HepG2 (cell line): ENCODE data around the gene HHIPL1. TPM values are rescaled to one million over a fixed set of nuclear protein-coding genes. Genes with fewer than 3 reads are reported as not detected.

Experiments used
- ARHGAP35 ChIP-seq: sonication (generic); formaldehyde crosslinking; IDR thresholded peaks from 2 replicates; pipeline ENCODE4 v1.9.0; 2022; ENCODE audit warnings: mild to moderate bottlenecking, inconsistent platforms, moderate library complexity, missing genetic modification reagents, borderline replicate concordance
- ETV6 ChIP-seq: sonication (generic); formaldehyde crosslinking; conservative IDR thresholded peaks from 2 replicates; pipeline ENCODE4 v1.4.0; 2020; ENCODE audit warnings: missing genetic modification reagents
- FLYWCH1 ChIP-seq: sonication (generic); formaldehyde crosslinking; IDR thresholded peaks from 2 replicates; pipeline ENCODE4 v1.8.1; 2023; ENCODE audit warnings: mild to moderate bottlenecking, missing genetic modification reagents
- GATAD2A ChIP-seq: IDR thresholded peaks from 2 replicates; pipeline ENCODE4 v1.6.1; 2016
- KLF12 ChIP-seq: sonication (generic); formaldehyde crosslinking; IDR thresholded peaks from 2 replicates; pipeline ENCODE4 v1.4.0; 2020; ENCODE audit warnings: missing genetic modification reagents, borderline replicate concordance
- MYPOP ChIP-seq: sonication (generic); formaldehyde crosslinking; IDR thresholded peaks from 2 replicates; pipeline ENCODE4 v1.8.1; 2023; ENCODE audit warnings: mild to moderate bottlenecking, moderate library complexity, missing genetic modification reagents
- ONECUT2 ChIP-seq: sonication (generic); formaldehyde crosslinking; IDR thresholded peaks from 2 replicates; pipeline ENCODE4 v1.4.0; 2020; ENCODE audit warnings: missing genetic modification reagents
- RXRB ChIP-seq: IDR thresholded peaks from 2 replicates; pipeline ENCODE4 v1.6.1; 2016; ENCODE audit warnings: borderline replicate concordance, missing genetic modification reagents, missing compliant biosample characterization
- SAP130 ChIP-seq: IDR thresholded peaks from 2 replicates; pipeline ENCODE4 v1.6.1; 2016; ENCODE audit warnings: low read depth
- SIN3B ChIP-seq: fragments of 150-350 bp; IDR thresholded peaks from 2 replicates; pipeline ENCODE4 v1.6.1; 2014; ENCODE audit warnings: low read length
- SNAPC2 ChIP-seq: sonication (generic); formaldehyde crosslinking; IDR thresholded peaks from 2 replicates; pipeline ENCODE4 v1.8.1; 2022; ENCODE audit warnings: mild to moderate bottlenecking, missing genetic modification reagents
- THAP11 ChIP-seq: IDR thresholded peaks from 2 replicates; pipeline ENCODE4 v1.6.1; 2016; ENCODE audit warnings: missing biosample characterization, missing genetic modification reagents
- ZNF232 ChIP-seq: sonication (generic); formaldehyde crosslinking; IDR thresholded peaks from 2 replicates; pipeline ENCODE4 v1.4.0; 2020; ENCODE audit warnings: missing genetic modification reagents, borderline replicate concordance
- ZNF441 ChIP-seq: sonication (generic); formaldehyde crosslinking; IDR thresholded peaks from 2 replicates; pipeline ENCODE4 v1.7.0; 2021; ENCODE audit warnings: missing genetic modification reagents, borderline replicate concordance
- ZNF512B ChIP-seq: sonication (generic); formaldehyde crosslinking; IDR thresholded peaks from 2 replicates; pipeline ENCODE4 v1.5.1; 2020; ENCODE audit warnings: missing genetic modification reagents, mild to moderate bottlenecking, borderline replicate concordance
- ZNF564 ChIP-seq: sonication (generic); formaldehyde crosslinking; IDR thresholded peaks from 2 replicates; pipeline ENCODE4 v1.8.1; 2023; ENCODE audit warnings: mild to moderate bottlenecking, missing genetic modification reagents
- ZNF737 ChIP-seq: sonication (generic); formaldehyde crosslinking; IDR thresholded peaks from 2 replicates; pipeline ENCODE4 v1.5.0; 2020; ENCODE audit warnings: missing genetic modification reagents, mild to moderate bottlenecking, borderline replicate concordance
- ZNF780A ChIP-seq: sonication (generic); formaldehyde crosslinking; IDR thresholded peaks from 2 replicates; pipeline ENCODE4 v1.8.0; 2022; ENCODE audit warnings: mild to moderate bottlenecking, missing genetic modification reagents, moderate library complexity
- polyA plus RNA-seq, 8 experiments: library from polyadenylated mRNA; depleted of rRNA in 3 of 8; stranded (reverse) in 7 of 8; unstranded in 1 of 8; fragments of >200 nt; fragmentation: Illumina TruSeq in 4 of 8; extraction: Trizol in 4 of 8; gene quantifications; 2 replicates each; pipeline versions ENCODE4 v1.2.1 to v1.2.3, GENCODE V29; 2011 to 2016; ENCODE audit warnings: low read depth in 4 of 8, missing spikeins in 1 of 8, mixed read lengths in 1 of 8; ENCODE audit not compliant: insufficient read depth in 1 of 8
- total RNA-seq, 5 experiments: library from RNA; depleted of rRNA; stranded (reverse); fragments of >200 nt; fragmentation: Illumina TruSeq; extraction: Trizol; gene quantifications; 2 replicates each; pipeline ENCODE4 v1.2.3, GENCODE V29; 2016; ENCODE audit warnings: low read depth in 1 of 5
- TF ChIP-seq, protein P1 (sequence below): sonication (generic); formaldehyde crosslinking; IDR thresholded peaks from 2 replicates; pipeline ENCODE4 v1.8.1; 2023; ENCODE audit warnings: mild to moderate bottlenecking, inconsistent platforms, moderate library complexity, missing genetic modification reagents, borderline replicate concordance
- TF ChIP-seq, protein P2 (sequence below): sonication (generic); formaldehyde crosslinking; IDR thresholded peaks from 2 replicates; pipeline ENCODE4 v1.5.0; 2020; ENCODE audit warnings: mild to moderate bottlenecking, missing genetic modification reagents, borderline replicate concordance
- TF ChIP-seq, protein P3 (sequence below): sonication (generic); formaldehyde crosslinking; IDR thresholded peaks from 2 replicates; pipeline ENCODE4 v1.5.0; 2020; ENCODE audit warnings: mild to moderate bottlenecking, missing genetic modification reagents

Gene HHIPL1
- total and polyA plus RNA-seq, 2 of the 13 experiments (the other 11 are each of a cell fraction or from before 2014, with no cell fraction given), result not detected

GRCh38 chr14:99649643-99650042, 4.7 kb downstream of the HHIPL1 start (continued):
- no peak for TF ChIP-seq SNAPC2 (CRISPR knock-in tag)
- TF ChIP-seq ETV6 (CRISPR knock-in tag), result no peak
- no peak for TF ChIP-seq ZNF564 (CRISPR knock-in tag)
- TF ChIP-seq, protein P1, sequence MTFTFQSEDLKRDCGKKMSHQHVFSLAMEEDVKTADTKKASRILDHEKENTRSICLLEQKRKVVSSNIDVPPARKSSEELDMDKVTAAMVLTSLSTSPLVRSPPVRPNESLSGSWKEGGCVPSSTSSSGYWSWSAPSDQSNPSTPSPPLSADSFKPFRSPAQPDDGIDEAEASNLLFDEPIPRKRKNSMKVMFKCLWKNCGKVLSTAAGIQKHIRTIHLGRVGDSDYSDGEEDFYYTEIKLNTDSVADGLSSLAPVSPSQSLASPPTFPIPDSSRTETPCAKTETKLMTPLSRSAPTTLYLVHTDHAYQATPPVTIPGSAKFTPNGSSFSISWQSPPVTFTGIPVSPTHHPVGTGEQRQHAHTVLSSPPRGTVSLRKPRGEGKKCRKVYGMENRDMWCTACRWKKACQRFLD (CRISPR knock-in tag), result no peak
- TF ChIP-seq GATAD2A (CRISPR knock-in tag), result 0 out of 2 replicates have a peak, but pooled peaks have one; percentile 33
- TF ChIP-seq, protein P2, sequence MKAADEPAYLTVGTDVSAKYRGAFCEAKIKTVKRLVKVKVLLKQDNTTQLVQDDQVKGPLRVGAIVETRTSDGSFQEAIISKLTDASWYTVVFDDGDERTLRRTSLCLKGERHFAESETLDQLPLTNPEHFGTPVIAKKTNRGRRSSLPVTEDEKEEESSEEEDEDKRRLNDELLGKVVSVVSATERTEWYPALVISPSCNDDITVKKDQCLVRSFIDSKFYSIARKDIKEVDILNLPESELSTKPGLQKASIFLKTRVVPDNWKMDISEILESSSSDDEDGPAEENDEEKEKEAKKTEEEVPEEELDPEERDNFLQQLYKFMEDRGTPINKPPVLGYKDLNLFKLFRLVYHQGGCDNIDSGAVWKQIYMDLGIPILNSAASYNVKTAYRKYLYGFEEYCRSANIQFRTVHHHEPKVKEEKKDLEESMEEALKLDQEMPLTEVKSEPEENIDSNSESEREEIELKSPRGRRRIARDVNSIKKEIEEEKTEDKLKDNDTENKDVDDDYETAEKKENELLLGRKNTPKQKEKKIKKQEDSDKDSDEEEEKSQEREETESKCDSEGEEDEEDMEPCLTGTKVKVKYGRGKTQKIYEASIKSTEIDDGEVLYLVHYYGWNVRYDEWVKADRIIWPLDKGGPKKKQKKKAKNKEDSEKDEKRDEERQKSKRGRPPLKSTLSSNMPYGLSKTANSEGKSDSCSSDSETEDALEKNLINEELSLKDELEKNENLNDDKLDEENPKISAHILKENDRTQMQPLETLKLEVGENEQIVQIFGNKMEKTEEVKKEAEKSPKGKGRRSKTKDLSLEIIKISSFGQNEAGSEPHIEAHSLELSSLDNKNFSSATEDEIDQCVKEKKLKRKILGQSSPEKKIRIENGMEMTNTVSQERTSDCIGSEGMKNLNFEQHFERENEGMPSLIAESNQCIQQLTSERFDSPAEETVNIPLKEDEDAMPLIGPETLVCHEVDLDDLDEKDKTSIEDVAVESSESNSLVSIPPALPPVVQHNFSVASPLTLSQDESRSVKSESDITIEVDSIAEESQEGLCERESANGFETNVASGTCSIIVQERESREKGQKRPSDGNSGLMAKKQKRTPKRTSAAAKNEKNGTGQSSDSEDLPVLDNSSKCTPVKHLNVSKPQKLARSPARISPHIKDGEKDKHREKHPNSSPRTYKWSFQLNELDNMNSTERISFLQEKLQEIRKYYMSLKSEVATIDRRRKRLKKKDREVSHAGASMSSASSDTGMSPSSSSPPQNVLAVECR (CRISPR knock-in tag), result peak; percentile 30; the same call in 1 of the 2 replicates
- TF ChIP-seq ZNF441 (CRISPR knock-in tag), result no peak
- TF ChIP-seq THAP11, result 0 out of 2 replicates have a peak, but pooled peaks have one; percentile 26
- TF ChIP-seq ZNF780A, result no peak
- TF ChIP-seq FLYWCH1 (CRISPR knock-in tag), result no peak
- peak; percentile 72 for TF ChIP-seq SAP130
- TF ChIP-seq KLF12, result no peak
- 0 out of 2 replicates have a peak, but pooled peaks have one; percentile 26 for TF ChIP-seq RXRB
- no peak for TF ChIP-seq SIN3B
- peak; percentile 71; the same call in 1 of the 2 replicates for TF ChIP-seq ZNF232
- no peak for TF ChIP-seq ONECUT2 (CRISPR knock-in tag)
- TF ChIP-seq ARHGAP35 (CRISPR knock-in tag), result no peak
- no peak for TF ChIP-seq MYPOP
- TF ChIP-seq ZNF737 (CRISPR knock-in tag), result no peak
- no peak for TF ChIP-seq ZNF512B (CRISPR knock-in tag)
- TF ChIP-seq, protein P3, sequence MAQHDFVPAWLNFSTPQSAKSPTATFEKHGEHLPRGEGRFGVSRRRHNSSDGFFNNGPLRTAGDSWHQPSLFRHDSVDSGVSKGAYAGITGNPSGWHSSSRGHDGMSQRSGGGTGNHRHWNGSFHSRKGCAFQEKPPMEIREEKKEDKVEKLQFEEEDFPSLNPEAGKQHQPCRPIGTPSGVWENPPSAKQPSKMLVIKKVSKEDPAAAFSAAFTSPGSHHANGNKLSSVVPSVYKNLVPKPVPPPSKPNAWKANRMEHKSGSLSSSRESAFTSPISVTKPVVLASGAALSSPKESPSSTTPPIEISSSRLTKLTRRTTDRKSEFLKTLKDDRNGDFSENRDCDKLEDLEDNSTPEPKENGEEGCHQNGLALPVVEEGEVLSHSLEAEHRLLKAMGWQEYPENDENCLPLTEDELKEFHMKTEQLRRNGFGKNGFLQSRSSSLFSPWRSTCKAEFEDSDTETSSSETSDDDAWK (CRISPR knock-in tag), result no peak
